HEK293T (cell line): Measurements from ENCODE around the gene RPL36A.

Source experiments
- CTCF ChIA-PET: fragments of 350-600 bp; formaldehyde crosslinking; extraction: SDS; loops from one replicate; lab custom pipeline; 2021; ENCODE audit warnings: antibody characterized with exemption, inconsistent platforms; lab: Yijun Ruan, JAX
- POLR2A ChIA-PET: fragments of 350-600 bp; formaldehyde crosslinking; extraction: SDS; loops from one replicate; lab custom pipeline; 2020; ENCODE audit warnings: antibody characterized with exemption, inconsistent platforms; lab: Yijun Ruan, JAX
- DNase-seq: peaks from one replicate; pipeline ENCODE4 v3.0.0; 2012; ENCODE audit warnings: mixed read lengths; ENCODE audit errors: extremely low spot score
- ARNT ChIP-seq: fragments of 450-650 bp; IDR thresholded peaks from 2 replicates; pipeline ENCODE4 v1.6.1; 2017; ENCODE audit warnings: mild to moderate bottlenecking
- BHLHE40 ChIP-seq: fragments of 450-650 bp; IDR thresholded peaks from 2 replicates; pipeline ENCODE4 v1.6.1; 2016; ENCODE audit warnings: mild to moderate bottlenecking, moderate library complexity, borderline replicate concordance
- CTBP1 ChIP-seq: fragments of 450-650 bp; IDR thresholded peaks from 2 replicates; pipeline ENCODE4 v1.6.1; 2016; ENCODE audit warnings: borderline replicate concordance
- ELF4 ChIP-seq: fragments of 450-650 bp; IDR thresholded peaks from 2 replicates; pipeline ENCODE4 v1.6.1; 2017; ENCODE audit warnings: antibody characterized with exemption
- FOXA1 ChIP-seq: fragments of 450-650 bp; IDR thresholded peaks from 2 replicates; pipeline ENCODE4 v1.6.1; 2016; ENCODE audit warnings: mild to moderate bottlenecking
- FOXK2 ChIP-seq: fragments of 450-650 bp; IDR thresholded peaks from 2 replicates; pipeline ENCODE4 v1.6.1; 2016; ENCODE audit warnings: mild to moderate bottlenecking
- FOXM1 ChIP-seq: fragments of 450-650 bp; IDR thresholded peaks from 2 replicates; pipeline ENCODE4 v1.6.1; 2017; ENCODE audit warnings: mild to moderate bottlenecking, borderline replicate concordance
- HDGF ChIP-seq: fragments of 450-650 bp; IDR thresholded peaks from 2 replicates; pipeline ENCODE4 v1.6.1; 2017; ENCODE audit warnings: antibody characterized with exemption, borderline replicate concordance
- L3MBTL2 ChIP-seq: fragments of 450-650 bp; conservative IDR thresholded peaks from 2 replicates; pipeline ENCODE4 v1.6.1; 2016; ENCODE audit warnings: mild to moderate bottlenecking
- LEF1 ChIP-seq: fragments of 450-650 bp; IDR thresholded peaks from 2 replicates; pipeline ENCODE4 v1.6.1; 2017; ENCODE audit warnings: mild to moderate bottlenecking, borderline replicate concordance
- NFRKB ChIP-seq: fragments of 450-650 bp; IDR thresholded peaks from 2 replicates; pipeline ENCODE4 v1.6.1; 2016; ENCODE audit warnings: mild to moderate bottlenecking, moderate library complexity
- PKNOX1 ChIP-seq: fragments of 450-650 bp; IDR thresholded peaks from 2 replicates; pipeline ENCODE4 v1.6.1; 2016
- SP1 ChIP-seq: fragments of 450-650 bp; IDR thresholded peaks from 2 replicates; pipeline ENCODE4 v1.6.1; 2017
- SUZ12 ChIP-seq: fragments of 450-650 bp; IDR thresholded peaks from 2 replicates; pipeline ENCODE4 v1.6.1; 2016; ENCODE audit warnings: mild to moderate bottlenecking
- TARDBP ChIP-seq: fragments of 450-650 bp; IDR thresholded peaks from 2 replicates; pipeline ENCODE4 v1.6.1; 2016
- ZNF384 ChIP-seq: fragments of 450-650 bp; IDR thresholded peaks from 2 replicates; pipeline ENCODE4 v1.6.1; 2016

The RPL36A gene

GRCh38 chrX:101390664-101391525 is at the start of gene RPL36A:
Gene RPL36A (plus strand): TSS chrX:101391011. CDS start chrX:101391044, 33 bp downstream.
- CTCF ChIA-PET: interaction anchor here (0.6 to 2.1 kb wide), 5 partner anchors 15 to 44 kb away, joined by 3 to 7 read pairs (median 4); partner anchors contain the start of gene TIMM8A
- POLR2A ChIA-PET: interaction anchor here (0.8 to 2.8 kb wide), 31 partner anchors 9 to 341 kb away, joined by 3 to 95 read pairs (median 5); partner anchors contain the start of genes GLA, HNRNPH2 and TIMM8A
- DNase-seq: peak; percentile 92
- TF ChIP-seq BHLHE40 (no peak; the same call in 1 of the 2 replicates), NFRKB (peak; percentile 85), ARNT (0 out of 2 replicates have a peak, but pooled peaks have one; percentile 19), SP1 (no peak), CTBP1 (no peak), LEF1 (no peak), FOXM1 (0 out of 2 replicates have a peak, but pooled peaks have one; percentile 26), HDGF (no peak), L3MBTL2 (peak; percentile 90), TARDBP (no peak), PKNOX1 (no peak), ZNF384 (no peak), SUZ12 (no peak), FOXA1 (no peak), FOXK2 (no peak), ELF4 (peak; percentile 94)

- CTCF ChIA-PET: interaction anchor here (0.7 to 1.8 kb wide), 2 partner anchors 10 to 43 kb away, joined by 4 to 5 read pairs; partner anchors contain the start of gene RPL36A
- POLR2A ChIA-PET: interaction anchor here (0.9 to 4.4 kb wide), 12 partner anchors 10 to 419 kb away, joined by 3 to 95 read pairs (median 7); partner anchors contain the start of genes RPL36A and XKRX
- DNase-seq: peak; percentile 40
- TF ChIP-seq FOXA1 (no peak), ELF4 (no peak), PKNOX1 (no peak), FOXK2 (no peak), ARNT (no peak), TARDBP (no peak), SUZ12 (no peak), LEF1 (no peak), FOXM1 (no peak), HDGF (no peak), CTBP1 (no peak), BHLHE40 (no peak), NFRKB (no peak), L3MBTL2 (no peak), SP1 (no peak), ZNF384 (no peak)
Observed at GRCh38 chrX:101347859-101348451, 42.9 kb upstream of the RPL36A start.

- TF ChIP-seq L3MBTL2 (peak; percentile 96), FOXM1 (no peak)
- ChIA-PET POLR2A (interaction anchor here (0.7 to 4.4 kb wide), 21 partner anchors 9 to 420 kb away, joined by 3 to 95 read pairs (median 5); partner anchors contain the start of genes CENPI, GLA, HNRNPH2 and RPL36A), CTCF (interaction anchor here (0.7 to 1.9 kb wide), 3 partner anchors 10 to 42 kb away, joined by 4 to 7 read pairs (median 5); no protein-coding TSS in a partner anchor)
- DNase-seq: peak; percentile 88
Observed at GRCh38 chrX:101348452-101349192, 42.2 kb upstream of the RPL36A start, which contains the start of gene TIMM8A. Gene TIMM8A (minus strand): TSS chrX:101348742. CDS start chrX:101348664, 78 bp downstream.

GRCh38 chrX:101349193-101349562 is 41.6 kb upstream of the RPL36A start:
- no peak for DNase-seq
- TF ChIP-seq FOXK2: no peak
- no peak for TF ChIP-seq NFRKB
- TF ChIP-seq SP1: no peak
- no peak for TF ChIP-seq BHLHE40
- TF ChIP-seq L3MBTL2: no peak
- no peak for TF ChIP-seq CTBP1
- no peak for TF ChIP-seq LEF1
- TF ChIP-seq TARDBP: no peak
- ChIA-PET POLR2A (interaction anchor here (0.6 to 4.4 kb wide), 21 partner anchors 8 to 420 kb away, joined by 3 to 95 read pairs (median 5); partner anchors contain the start of genes CENPI, GLA, HNRNPH2 and RPL36A), CTCF (interaction anchor here (0.9 to 1.9 kb wide), 2 partner anchors 9 to 41 kb away, joined by 4 to 7 read pairs; no protein-coding TSS in a partner anchor)

GRCh38 chrX:101357166-101357795 is 33.5 kb upstream of the RPL36A start:
- CTCF ChIA-PET: interaction anchor here (0.6 to 1.2 kb wide), 2 partner anchors 33 to 71 kb away, joined by 3 to 7 read pairs; partner anchors contain the start of gene RPL36A
- no peak for TF ChIP-seq NFRKB
- no peak for TF ChIP-seq CTBP1
- no peak for TF ChIP-seq SP1
- TF ChIP-seq HDGF: no peak
- TF ChIP-seq LEF1: no peak
- no peak for TF ChIP-seq PKNOX1
- no peak for TF ChIP-seq SUZ12
- TF ChIP-seq TARDBP: no peak
- TF ChIP-seq BHLHE40: no peak
- TF ChIP-seq L3MBTL2: no peak
- no peak for TF ChIP-seq FOXK2
- DNase-seq: peak; percentile 59
- POLR2A ChIA-PET: interaction anchor here (2.8 kb wide), 2 partner anchors 9 to 34 kb away, joined by 16 to 18 read pairs; partner anchors contain the start of genes RPL36A and TIMM8A
